Right lobe of liver (tissue), 6 donors: Measurements from ENCODE around the gene P3H2. TPM values are rescaled to one million over a fixed set of nuclear protein-coding genes. Genes with fewer than 3 reads are reported as not detected.
A peak's percentile ranks its signal among the peaks of the same experiment; 100 is the strongest.
"Not testable (repeated sequence)": the region's sequence is repeated elsewhere in the genome, so short reads cannot be mapped to it uniquely, and the experiment has no call there.

Experiments used
- ATAC-seq, 4 donors: fragments of 200-7000 bp; cut with Tn5 transposase; one replicate each; pipeline ENCODE4 v1.9.1; 2020; ENCODE audit warnings: mild to moderate bottlenecking in 4 of 4, moderate library complexity in 4 of 4
- DNase-seq, 3 donors: peaks; one replicate each; pipeline ENCODE4 v3.0.0-alpha.2; 2020
- H3K27ac ChIP-seq, 3 donors: fragments of 200-600 bp; one replicate each; pipeline ENCODE4 v1.8.0; 2022
- H3K27me3 ChIP-seq, 2 donors: fragments of 200-600 bp; one replicate each; pipeline ENCODE4 v1.8.0; 2022
- H3K36me3 ChIP-seq, 4 donors: fragments of 200-600 bp; sonication (generic) in 1 of 4; one replicate each; pipeline versions ENCODE4 v1.5.1 to v1.8.0; 2017 to 2022; ENCODE audit warnings: control low read depth in 1 of 4
- H3K4me1 ChIP-seq, 4 donors: fragments of 200-600 bp; sonication (generic) in 1 of 4; one replicate each; pipeline versions ENCODE4 v1.5.1 to v1.8.0; 2017 to 2022; ENCODE audit warnings: control low read depth in 1 of 4
- H3K4me3 ChIP-seq, 3 donors: fragments of 200-600 bp; one replicate each; pipeline ENCODE4 v1.8.0; 2022
- H3K9me3 ChIP-seq, 4 donors: fragments of 200-600 bp; sonication (generic) in 1 of 4; one replicate each; pipeline versions ENCODE4 v1.5.1 to v1.8.0; 2017 to 2022; ENCODE audit warnings: control low read depth in 1 of 4
- CTCF ChIP-seq, 4 donors: fragments of 200-600 bp in 3 of 4; fragments of 450-650 bp in 1 of 4; IDR thresholded peaks; one replicate each; pipeline versions ENCODE4 v1.5.1 to v1.8.0; 2016 to 2022; ENCODE audit warnings: antibody characterized with exemption in 4 of 4, mild to moderate bottlenecking in 2 of 4
- POLR2A ChIP-seq: fragments of 450-650 bp; IDR thresholded peaks from one replicate; pipeline ENCODE4 v1.6.1; 2017; ENCODE audit warnings: antibody characterized with exemption, mild to moderate bottlenecking
- WGBS: methylation state at CpG from one replicate; pipeline ENCODE4 v1.1.6; 2018; ENCODE audit warnings: low coverage, low lambda C conversion rate; ENCODE audit not compliant: insufficient coverage; ENCODE audit errors: missing lambda C conversion rate; 5-methylcytosine and 5-hydroxymethylcytosine counted together
- intact Hi-C, 2 donors: fragments of 100-400 bp; cut with DNase I; formaldehyde crosslinking; loops; one replicate each; pipeline versions ENCODE4 v1.11.2 to v1.14.1; 2022
- total RNA-seq, 6 experiments: library from RNA; depleted of rRNA in 2 of 6; stranded (reverse); fragments of >200 nt in 2 of 6; fragmentation: NEBNext Ultra II Directional in 3 of 6; extraction: Animal tissue kit (Norgen Biotek cat#: 25700) in 3 of 6; gene quantifications; one replicate each; pipeline versions ENCODE4 v1.1.0 to v1.2.4, GENCODE V29; 2016 to 2023
- donor health status: DM: no; HTN: yes; CAD: no.
- donor health status: DM: no; HTN: no; CAD: no.
- donor health status: DM: no; HTN: no; CAD: no.
- donor health status: DM: no; HTN: yes; CAD: no.
- donor health status: DM: no; HTN: yes; CAD: no.

P3H2 gene
- total RNA-seq, 6 experiments from 2014 or later: 3.2 to 8.7 (median 6.5) TPM

- 36% methylated on average over 3 of the region's 3 CpGs for WGBS
- intact Hi-C loops: no loop called here
- TF ChIP-seq POLR2A (no peak), CTCF (IDR thresholded peaks at IDR 0.05) (no peak)
These were observed 37.1 kb downstream of the P3H2 start for GRCh38 chr3:190083635-190084034.

GRCh38 chr3:190081389-190081788, 39.3 kb downstream of the P3H2 start:
- DNase-seq: no peak
- no peak for TF ChIP-seq CTCF (IDR thresholded peaks at IDR 0.05)
- no peak for TF ChIP-seq POLR2A
- no peaks in the 10 kb centered on the region for H3K4me1 ChIP-seq
- ATAC-seq: no peak
- no peaks in the 10 kb centered on the region for H3K27me3 ChIP-seq
- H3K4me3 ChIP-seq: no peak overlapping the region
- H3K36me3 ChIP-seq: no peaks in the 10 kb centered on the region
- no peak overlapping the region for H3K27ac ChIP-seq
- no peaks in the 10 kb centered on the region for H3K9me3 ChIP-seq
- intact Hi-C loops: no loop called here
- WGBS: 75% methylated on average over 2 of the region's 2 CpGs

More at GRCh38 chr3:190083635-190084034, 37.1 kb downstream of the P3H2 start:
- Histone ChIP-seq H3K36me3 (no peaks in the 10 kb centered on the region), H3K4me1 (no peaks in the 10 kb centered on the region), H3K9me3 (no peaks in the 10 kb centered on the region), H3K27ac (no peak overlapping the region), H3K27me3 (no peaks in the 10 kb centered on the region), H3K4me3 (no peak overlapping the region)
- ATAC-seq: no peak
- DNase-seq: no peak

- WGBS: 95% methylated on average over 2 of the region's 2 CpGs
These were observed 41.5 kb downstream of the P3H2 start for GRCh38 chr3:190079173-190079572.

GRCh38 chr3:190077395-190078045, 43.2 kb downstream of the P3H2 start:
- intact Hi-C loops: no loop called here
- ATAC-seq (no peak), DNase-seq (no peak)
- WGBS: 19% methylated on average over 1 of the region's 1 CpG
- H3K4me3 ChIP-seq: no peak overlapping the region
- no peaks in the 10 kb centered on the region for H3K4me1 ChIP-seq
- no peaks in the 10 kb centered on the region for H3K36me3 ChIP-seq
- no peak for TF ChIP-seq CTCF (IDR thresholded peaks at IDR 0.05)
- TF ChIP-seq POLR2A: no peak
- H3K9me3 ChIP-seq: no peaks in the 10 kb centered on the region
- no peak overlapping the region for H3K27ac ChIP-seq
- H3K27me3 ChIP-seq: no peaks in the 10 kb centered on the region

More at GRCh38 chr3:190079173-190079572, 41.5 kb downstream of the P3H2 start:
- H3K27me3 ChIP-seq, intact Hi-C loops, ATAC-seq, H3K36me3 ChIP-seq, H3K27ac ChIP-seq, H3K9me3 ChIP-seq, H3K4me3 ChIP-seq, DNase-seq, H3K4me1 ChIP-seq: not testable (repeated sequence)

GRCh38 chr3:190076601-190077394, 43.9 kb downstream of the P3H2 start:
- ATAC-seq (peak in 2 of 4 donors; percentile 46 to 64), DNase-seq (no peak)
- Histone ChIP-seq H3K27me3 (no peaks in the 10 kb centered on the region), H3K27ac (no peak overlapping the region), H3K36me3 (no peaks in the 10 kb centered on the region), H3K4me1 (no peaks in the 10 kb centered on the region), H3K9me3 (no peaks in the 10 kb centered on the region), H3K4me3 (no peak overlapping the region)
- TF ChIP-seq CTCF (IDR thresholded peaks at IDR 0.05) (no peak), POLR2A (no peak)
- intact Hi-C loops: no loop called here
- WGBS: 47% methylated on average over 1 of the region's 1 CpG
